B cell (primary cell): Measurements from ENCODE around the gene TRMT112. TPM values are rescaled to one million over a fixed set of nuclear protein-coding genes. Genes with fewer than 3 reads are reported as not detected.

Experiments
- ATAC-seq: fragments of 200-7000 bp; cut with Tn5 transposase; one replicate; pipeline ENCODE4 v1.10.0; 2021; ENCODE audit warnings: low read depth, mild to moderate bottlenecking, moderate number of reproducible peaks, moderate library complexity
- CTCF ChIA-PET: fragments of 350-600 bp; sonication (Branson Sonifier 250); formaldehyde crosslinking; loops from one replicate; lab custom pipeline; 2021; ENCODE audit warnings: antibody characterized with exemption, inconsistent platforms; lab: Charles Lee
- POLR2A ChIA-PET: fragments of 350-600 bp; sonication (Branson Sonifier 250); formaldehyde crosslinking; loops from one replicate; lab custom pipeline; 2021; ENCODE audit warnings: antibody characterized with exemption; lab: Charles Lee
- DNase-seq: peaks from one replicate; pipeline ENCODE4 v3.0.0; 2013
- H2AFZ ChIP-seq: 2 replicates; pipeline ENCODE4 v1.6.1; 2012; ENCODE audit warnings: mild to moderate bottlenecking, low read depth, low read length; ENCODE audit not compliant: insufficient read depth, poor library complexity, severe bottlenecking
- H3K27ac ChIP-seq, 2 donors: 1 replicate in 1 of 2; 2 replicates in 1 of 2; pipeline ENCODE4 v1.5.1; 2012 to 2013; ENCODE audit warnings: low read length in 2 of 2, mild to moderate bottlenecking in 2 of 2, moderate library complexity in 1 of 2
- H3K27me3 ChIP-seq, 4 experiments: fragments of 200-600 bp in 1 of 4; sonication (generic) in 1 of 4; replicated peaks in 1 of 4; 1 replicate in 2 of 4; 2 replicates in 2 of 4; pipeline versions ENCODE4 v1.6.1 to v1.7.0; 2013 to 2016; ENCODE audit warnings: low read length in 3 of 4, mild to moderate bottlenecking in 2 of 4, mixed read lengths in 1 of 4, moderate library complexity in 1 of 4; ENCODE audit not compliant: insufficient read depth in 4 of 4, control insufficient read depth in 3 of 4; ENCODE audit errors: control extremely low read depth in 1 of 4
- H3K36me3 ChIP-seq, 2 experiments: replicated peaks in 1 of 2; 1 replicate in 1 of 2; 2 replicates in 1 of 2; pipeline versions ENCODE4 v1.6.1 to v1.7.1; 2013; ENCODE audit warnings: low read length in 1 of 2; ENCODE audit not compliant: insufficient read depth in 2 of 2, control insufficient read depth in 1 of 2; ENCODE audit errors: control extremely low read depth in 1 of 2, extremely low read depth in 1 of 2
- H3K4me1 ChIP-seq, 2 donors: fragments of 200-600 bp in 1 of 2; sonication (generic) in 1 of 2; 1 replicate in 1 of 2; 2 replicates in 1 of 2; pipeline versions ENCODE4 v1.5.1 to v1.6.1; 2013 to 2017; ENCODE audit warnings: low read length in 2 of 2; ENCODE audit not compliant: control insufficient read depth in 2 of 2, insufficient read depth in 2 of 2
- H3K4me2 ChIP-seq: replicated peaks from 2 replicates; pipeline ENCODE3; 2012; ENCODE audit warnings: mild to moderate bottlenecking, low read depth, low read length; ENCODE audit not compliant: poor library complexity, severe bottlenecking
- H3K4me3 ChIP-seq, 5 experiments: fragments of 200-600 bp in 1 of 5; sonication (generic) in 1 of 5; 1 replicate in 3 of 5; 2 replicates in 2 of 5; pipeline versions ENCODE4 v1.5.1 to v1.7.0; 2011 to 2016; ENCODE audit warnings: low read length in 4 of 5, mild to moderate bottlenecking in 4 of 5, low read depth in 2 of 5, control low read depth in 1 of 5, moderate library complexity in 1 of 5; ENCODE audit not compliant: insufficient read depth in 1 of 5; ENCODE audit errors: control extremely low read depth in 1 of 5, extremely low read depth in 1 of 5
- H3K79me2 ChIP-seq: fragments of 200-600 bp; sonication (generic); one replicate; pipeline ENCODE4 v1.6.0; 2016; ENCODE audit warnings: low read length; ENCODE audit not compliant: control insufficient read depth, insufficient read depth
- H3K9ac ChIP-seq: fragments of 200-600 bp; sonication (generic); 2 replicates; pipeline ENCODE4 v1.6.1; 2017; ENCODE audit warnings: mild to moderate bottlenecking, low read length, moderate library complexity
- H3K9me3 ChIP-seq, 3 donors: one replicate each; pipeline versions ENCODE4 v1.6.1 to v1.7.1; 2013; ENCODE audit warnings: low read length in 2 of 3; ENCODE audit not compliant: control insufficient read depth in 2 of 3, insufficient read depth in 1 of 3; ENCODE audit errors: control extremely low read depth in 1 of 3
- H4K20me1 ChIP-seq: 2 replicates; pipeline ENCODE4 v1.6.0; 2012; ENCODE audit warnings: mild to moderate bottlenecking, low read length; ENCODE audit not compliant: insufficient read depth, control insufficient read depth, poor library complexity, severe bottlenecking
- H3K27ac Mint-ChIP-seq: one replicate; pipeline ENCODE4 v1.8.0; 2021; ENCODE audit warnings: mixed read lengths
- H3K27me3 Mint-ChIP-seq: one replicate; pipeline ENCODE4 v1.8.0; 2021; ENCODE audit warnings: mixed read lengths
- H3K4me1 Mint-ChIP-seq: one replicate; pipeline ENCODE4 v1.8.0; 2021; ENCODE audit warnings: mixed read lengths
- H3K4me3 Mint-ChIP-seq: one replicate; pipeline ENCODE4 v1.8.0; 2021; ENCODE audit warnings: mixed read lengths
- H3K9me3 Mint-ChIP-seq: one replicate; pipeline ENCODE4 v1.8.0; 2022; ENCODE audit warnings: mixed read lengths; ENCODE audit not compliant: insufficient read depth
- CTCF ChIP-seq: fragments of 200-600 bp; IDR thresholded peaks from one replicate; pipeline ENCODE4 v1.8.0; 2022; ENCODE audit warnings: antibody characterized with exemption, mild to moderate bottlenecking
- EZH2 ChIP-seq: IDR thresholded peaks from 2 replicates; pipeline ENCODE4 v1.6.1; 2012; ENCODE audit warnings: borderline replicate concordance, low read depth, mild to moderate bottlenecking, moderate library complexity, low read length; ENCODE audit not compliant: insufficient read depth, poor library complexity, severe bottlenecking
- WGBS: methylation state at CpG from one replicate; pipeline ENCODE4 v1.1.5; 2013; ENCODE audit warnings: missing lambda C conversion rate; ENCODE audit not compliant: insufficient coverage; 5-methylcytosine and 5-hydroxymethylcytosine counted together
- intact Hi-C: fragments of 100-400 bp; cut with micrococcal nuclease; formaldehyde crosslinking; loops from one replicate; pipeline ENCODE4 v1.10.0; 2022
- polyA plus RNA-seq: library from polyadenylated mRNA; depleted of rRNA; stranded (reverse); fragments of >200 nt; gene quantifications from 2 replicates; pipeline ENCODE4 v1.2.3, GENCODE V29; 2012
- total RNA-seq, 2 donors: library from RNA; stranded (reverse); fragments of 120-200 nt in 1 of 2; gene quantifications; 1 replicate in 1 of 2; 2 replicates in 1 of 2; pipeline versions ENCODE4 v1.2.3 to v1.2.4, GENCODE V29; 2013 to 2022

Gene TRMT112
- total and polyA plus RNA-seq, 2 donors (not counting 1 experiment from before 2014, with no cell fraction given), result 133 to 231 TPM

GRCh38 chr11:64297699-64298358 is 19.5 kb downstream of the TRMT112 start:
- no peak for ATAC-seq

More at GRCh38 chr11:64297699-64298358, 19.5 kb downstream of the TRMT112 start:
- Histone ChIP-seq H3K27me3 (peaks cover 0 to 91% (median 63%) of the 10 kb centered on the region in 4 experiments), H4K20me1 (peaks cover 20% of the 10 kb centered on the region), H3K4me1 (peaks cover 27 to 41% of the 10 kb centered on the region in 2 donors), H3K4me2 (no peak overlapping the region), H3K4me3 (no peak overlapping the region), H3K36me3 (no peaks in the 10 kb centered on the region), H2AFZ (no peak overlapping the region), H3K9me3 (peaks cover 0 to 31% (median 0%) of the 10 kb centered on the region in 3 donors), H3K79me2 (no peaks in the 10 kb centered on the region), H3K27ac (no peak overlapping the region), H3K9ac (no peak overlapping the region)
- ChIA-PET CTCF (interaction anchor here (1.7 kb wide), 1 partner anchor 93 kb away, joined by 5 read pairs; no protein-coding TSS in a partner anchor), POLR2A (no interaction called here)
- TF ChIP-seq CTCF (no peak), EZH2 (no peak)
- intact Hi-C loops, result no loop called here
- 14% methylated on average over 17 of the region's 18 CpGs for WGBS
- DNase-seq, result no peak
- Mint-ChIP-seq H3K4me1 (peaks cover 24% of the 10 kb centered on the region), H3K27me3 (peaks cover 58% of the 10 kb centered on the region), H3K4me3 (no peak overlapping the region), H3K27ac (no peak overlapping the region), H3K9me3 (no peaks in the 10 kb centered on the region)
